ENCODE measurements around the gene LPP.

Gene LPP

GRCh38 chr3:188578576-188579363 is 424.8 kb downstream of the LPP start:
- Mint-ChIP-seq H3K4me1 (ENCODE audit: low read depth) (peaks cover 26% of the 10 kb centered on the region), H3K9me3 (no peaks in the 10 kb centered on the region), H3K27me3 (no peaks in the 10 kb centered on the region), H3K27ac (peak overlapping the region; percentile 68), H3K36me3 (ENCODE audit: low read depth) (peaks cover 23% of the 10 kb centered on the region), H3K4me3 (no peak overlapping the region)
- intact Hi-C loops (cut with micrococcal nuclease) = no loop called here

DNA sequence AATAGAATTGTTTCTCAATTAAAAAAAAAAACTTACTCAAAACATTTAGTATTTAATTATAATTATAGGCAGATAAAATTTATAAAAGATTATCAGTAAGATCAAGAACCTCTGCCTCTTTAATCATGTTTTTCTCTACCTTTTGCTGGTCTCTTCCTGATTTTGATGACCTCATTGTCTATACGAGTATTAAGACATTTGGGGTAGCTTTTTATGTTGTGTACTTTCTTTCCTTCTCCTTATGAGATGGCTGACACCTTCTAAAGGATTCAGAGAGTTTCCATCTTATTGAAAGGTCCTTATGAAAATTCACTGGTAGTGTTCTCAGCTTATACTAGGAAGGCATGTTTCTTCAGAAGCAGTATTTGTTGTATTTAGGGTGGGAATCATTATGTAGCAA is 426.3 kb downstream of the LPP start:
- Mint-ChIP-seq H3K27ac (no peak overlapping the region), H3K4me3 (no peak overlapping the region), H3K27me3 (no peaks in the 10 kb centered on the region), H3K9me3 (no peaks in the 10 kb centered on the region), H3K36me3 (ENCODE audit: low read depth) (peaks cover 16% of the 10 kb centered on the region), H3K4me1 (ENCODE audit: low read depth) (peaks cover 28% of the 10 kb centered on the region)
- intact Hi-C loops (cut with micrococcal nuclease) = no loop called here

DNA sequence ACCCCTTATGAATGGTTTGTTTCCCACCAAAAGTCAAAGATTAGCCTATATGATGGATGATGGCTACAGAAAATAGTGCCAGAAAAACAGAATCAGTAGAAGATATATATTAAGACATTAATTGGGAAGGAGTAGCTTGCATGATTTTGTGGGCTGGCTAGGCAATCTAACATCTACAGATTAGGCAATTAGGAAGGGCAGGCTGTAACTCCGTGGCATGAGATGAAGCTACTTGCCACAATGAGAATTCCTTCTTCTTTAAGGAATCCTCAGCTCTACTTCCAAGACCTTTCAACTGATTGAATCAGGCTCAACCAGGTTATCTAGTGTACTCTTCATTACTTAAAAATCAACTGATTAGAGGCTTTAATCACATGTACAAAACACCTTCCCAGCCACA is 426.7 kb downstream of the LPP start:
- intact Hi-C loops (cut with micrococcal nuclease) = no loop called here
- Mint-ChIP-seq H3K36me3 (ENCODE audit: low read depth) (peaks cover 16% of the 10 kb centered on the region), H3K4me1 (ENCODE audit: low read depth) (peaks cover 32% of the 10 kb centered on the region), H3K27me3 (no peaks in the 10 kb centered on the region), H3K9me3 (no peaks in the 10 kb centered on the region), H3K27ac (no peak overlapping the region), H3K4me3 (no peak overlapping the region)

DNA sequence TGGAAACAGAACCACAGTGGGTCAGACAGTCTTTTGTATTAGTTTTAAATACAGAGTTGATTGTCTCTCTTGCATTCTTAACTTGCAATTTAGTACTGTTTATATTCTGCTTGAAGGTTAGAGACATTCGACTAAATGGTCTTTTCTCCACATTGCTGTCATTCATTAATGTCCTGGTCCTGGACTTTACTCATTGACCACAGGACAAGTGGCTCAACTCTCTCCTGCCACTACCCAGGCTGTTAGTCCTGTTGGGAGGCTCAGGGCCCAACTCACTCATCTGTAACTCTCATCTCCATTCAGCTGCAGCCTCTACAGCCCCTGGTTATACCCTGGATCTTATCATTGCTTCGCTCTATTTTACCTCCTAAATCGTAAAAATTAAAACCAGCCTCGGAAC is 427.4 kb downstream of the LPP start:
- intact Hi-C loops (cut with micrococcal nuclease) = no loop called here
- no peak overlapping the region for H3K4me3 Mint-ChIP-seq

DNA sequence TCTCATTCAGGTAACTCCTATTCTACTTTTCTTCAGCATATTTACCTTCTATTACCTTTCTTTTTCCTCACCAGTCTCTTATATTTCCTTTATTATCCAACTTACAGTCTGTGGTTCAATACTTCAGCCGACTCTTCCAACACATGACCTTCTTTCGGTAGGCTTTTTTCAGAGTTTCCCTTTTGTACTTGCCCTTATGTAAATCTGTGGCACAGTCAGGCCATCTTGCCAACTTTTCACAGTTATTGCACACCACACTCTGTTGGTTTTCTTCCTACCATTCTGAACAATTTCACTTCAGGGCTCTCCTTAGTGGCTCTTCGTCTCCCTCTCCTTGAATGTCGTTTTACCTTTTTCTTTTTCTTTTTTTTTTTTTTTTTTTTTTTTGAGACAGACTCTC is 427.8 kb downstream of the LPP start:
- Mint-ChIP-seq H3K9me3 (no peaks in the 10 kb centered on the region), H3K4me3 (no peak overlapping the region), H3K36me3 (ENCODE audit: low read depth) (peaks cover 6% of the 10 kb centered on the region), H3K27me3 (no peaks in the 10 kb centered on the region), H3K27ac (no peak overlapping the region), H3K4me1 (ENCODE audit: low read depth) (peaks cover 44% of the 10 kb centered on the region)
- intact Hi-C loops (cut with micrococcal nuclease) = no loop called here

More for the DNA sequence above, 427.4 kb downstream of the LPP start:
- Mint-ChIP-seq H3K9me3 (no peaks in the 10 kb centered on the region), H3K27me3 (no peaks in the 10 kb centered on the region), H3K4me1 (ENCODE audit: low read depth) (peaks cover 39% of the 10 kb centered on the region), H3K36me3 (ENCODE audit: low read depth) (peaks cover 9% of the 10 kb centered on the region), H3K27ac (no peak overlapping the region)

DNA sequence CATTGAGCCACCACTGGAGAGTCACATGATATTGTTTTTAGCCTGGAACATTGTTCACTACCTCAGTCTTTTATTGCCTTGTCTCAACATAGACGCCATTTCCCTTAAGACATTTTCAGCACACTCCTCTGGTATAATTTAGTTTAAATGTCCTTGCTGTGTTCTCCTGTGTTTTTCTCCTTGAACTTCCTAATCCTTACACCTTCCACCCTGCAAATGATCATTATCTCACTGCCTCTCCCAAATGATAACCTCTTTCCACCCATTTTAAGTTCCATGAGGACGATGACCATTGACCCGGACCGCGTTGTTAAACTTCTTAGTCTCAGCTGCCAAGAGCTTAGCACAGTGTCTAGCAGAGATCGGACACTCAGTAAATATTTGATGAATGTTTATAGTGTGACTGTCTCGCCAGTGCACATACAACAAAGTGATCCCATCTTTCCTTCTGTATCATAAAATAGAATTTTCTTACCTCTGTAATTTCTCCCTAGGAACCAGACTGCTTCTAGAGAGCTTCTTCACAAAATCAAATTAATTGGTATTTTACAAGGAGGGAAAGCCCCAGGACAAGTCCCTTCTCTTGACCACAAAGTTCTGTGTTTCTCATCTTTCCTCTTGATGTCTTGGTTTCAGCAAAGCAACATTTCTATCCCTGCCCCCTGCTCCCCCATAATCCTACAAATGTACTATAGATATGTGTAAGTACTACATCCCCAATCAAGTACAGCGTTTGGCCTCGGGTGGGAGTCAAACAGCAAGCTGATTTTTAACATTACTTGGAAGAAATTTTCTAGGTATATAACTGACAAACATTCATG is 429.6 kb downstream of the LPP start:
- H3K27ac Mint-ChIP-seq = no peak overlapping the region
- H3K4me1 Mint-ChIP-seq (ENCODE audit: low read depth) = peaks cover 39% of the 10 kb centered on the region
- peak overlapping the region; percentile 14 for H3K4me3 Mint-ChIP-seq
- H3K27me3 Mint-ChIP-seq = no peaks in the 10 kb centered on the region
- H3K9me3 Mint-ChIP-seq = no peaks in the 10 kb centered on the region
- H3K36me3 Mint-ChIP-seq (ENCODE audit: low read depth) = peaks cover 6% of the 10 kb centered on the region
- intact Hi-C loops (cut with micrococcal nuclease) = no loop called here

GRCh38 chr3:188584162-188584529 is 430.2 kb downstream of the LPP start:
- peaks cover 37% of the 10 kb centered on the region for H3K4me1 Mint-ChIP-seq (ENCODE audit: low read depth)
- no peaks in the 10 kb centered on the region for H3K9me3 Mint-ChIP-seq
- H3K4me3 Mint-ChIP-seq = peak overlapping the region; percentile 14
- no peak overlapping the region for H3K27ac Mint-ChIP-seq
- intact Hi-C loops (cut with micrococcal nuclease) = no loop called here
- no peaks in the 10 kb centered on the region for H3K27me3 Mint-ChIP-seq
- peaks cover 2% of the 10 kb centered on the region for H3K36me3 Mint-ChIP-seq (ENCODE audit: low read depth)

GRCh38 chr3:188584958-188585689 is 431.2 kb downstream of the LPP start:
- Mint-ChIP-seq H3K27me3 (no peaks in the 10 kb centered on the region), H3K9me3 (no peaks in the 10 kb centered on the region), H3K4me3 (peak overlapping the region; percentile 61), H3K4me1 (ENCODE audit: low read depth) (peaks cover 41% of the 10 kb centered on the region), H3K36me3 (ENCODE audit: low read depth) (no peaks in the 10 kb centered on the region), H3K27ac (no peak overlapping the region)
- intact Hi-C loops (cut with micrococcal nuclease) = no loop called here

- Mint-ChIP-seq H3K4me1 (ENCODE audit: low read depth) (peaks cover 74% of the 10 kb centered on the region), H3K9me3 (no peaks in the 10 kb centered on the region), H3K36me3 (ENCODE audit: low read depth) (no peaks in the 10 kb centered on the region), H3K4me3 (peak overlapping the region; percentile 9), H3K27ac (peak overlapping the region; percentile 91), H3K27me3 (no peaks in the 10 kb centered on the region)
- intact Hi-C loops (cut with micrococcal nuclease) = loop anchor here (2.0 kb wide), 1 partner anchor 848 kb away; no protein-coding TSS in a partner anchor
Observed at GRCh38 chr3:188589071-188589470, 435.1 kb downstream of the LPP start.

GRCh38 chr3:188589771-188590170 is 435.8 kb downstream of the LPP start:
- Mint-ChIP-seq H3K27ac (peak overlapping the region; percentile 65), H3K4me3 (no peak overlapping the region), H3K9me3 (no peaks in the 10 kb centered on the region), H3K36me3 (ENCODE audit: low read depth) (no peaks in the 10 kb centered on the region), H3K4me1 (ENCODE audit: low read depth) (peaks cover 72% of the 10 kb centered on the region), H3K27me3 (no peaks in the 10 kb centered on the region)
- intact Hi-C loops (cut with micrococcal nuclease) = loop anchor here (2.0 kb wide), 1 partner anchor 849 kb away; no protein-coding TSS in a partner anchor

GRCh38 chr3:188590557-188590956 is 436.6 kb downstream of the LPP start:
- Mint-ChIP-seq H3K4me1 (ENCODE audit: low read depth) (peaks cover 64% of the 10 kb centered on the region), H3K27me3 (no peaks in the 10 kb centered on the region), H3K4me3 (no peak overlapping the region), H3K27ac (peak overlapping the region; percentile 65), H3K36me3 (ENCODE audit: low read depth) (no peaks in the 10 kb centered on the region), H3K9me3 (no peaks in the 10 kb centered on the region)
- intact Hi-C loops (cut with micrococcal nuclease) = no loop called here

DNA sequence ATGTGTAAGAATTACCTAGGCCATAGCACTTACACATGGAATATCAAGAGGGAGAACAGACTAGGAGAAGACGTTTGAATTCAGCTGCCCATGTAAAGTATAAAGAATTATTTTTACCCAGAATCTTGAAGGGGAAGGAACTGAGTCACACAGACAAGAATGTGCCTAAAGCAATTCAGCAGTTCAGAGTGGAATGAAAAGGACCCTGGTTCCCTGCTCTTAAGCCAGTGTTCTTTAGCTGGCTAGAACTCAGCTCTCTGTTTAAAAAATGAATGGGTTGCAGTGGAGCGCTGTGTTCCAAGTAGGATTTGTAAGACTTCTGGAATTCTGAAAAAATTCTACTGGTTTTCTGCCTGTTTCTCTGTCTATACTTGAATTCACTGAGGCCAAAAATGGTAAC is 440.2 kb downstream of the LPP start:
- Mint-ChIP-seq H3K9me3 (no peaks in the 10 kb centered on the region), H3K4me3 (no peak overlapping the region), H3K36me3 (ENCODE audit: low read depth) (no peaks in the 10 kb centered on the region), H3K27ac (peak overlapping the region; percentile 53), H3K4me1 (ENCODE audit: low read depth) (peaks cover 42% of the 10 kb centered on the region), H3K27me3 (no peaks in the 10 kb centered on the region)
- intact Hi-C loops (cut with micrococcal nuclease) = no loop called here

- Mint-ChIP-seq H3K4me3 (no peak overlapping the region), H3K4me1 (ENCODE audit: low read depth) (peaks cover 31% of the 10 kb centered on the region), H3K36me3 (ENCODE audit: low read depth) (no peaks in the 10 kb centered on the region), H3K27me3 (no peaks in the 10 kb centered on the region), H3K9me3 (no peaks in the 10 kb centered on the region), H3K27ac (no peak overlapping the region)
- intact Hi-C loops (cut with micrococcal nuclease) = no loop called here
Observed at GRCh38 chr3:188595890-188596376, 442.0 kb downstream of the LPP start.

DNA sequence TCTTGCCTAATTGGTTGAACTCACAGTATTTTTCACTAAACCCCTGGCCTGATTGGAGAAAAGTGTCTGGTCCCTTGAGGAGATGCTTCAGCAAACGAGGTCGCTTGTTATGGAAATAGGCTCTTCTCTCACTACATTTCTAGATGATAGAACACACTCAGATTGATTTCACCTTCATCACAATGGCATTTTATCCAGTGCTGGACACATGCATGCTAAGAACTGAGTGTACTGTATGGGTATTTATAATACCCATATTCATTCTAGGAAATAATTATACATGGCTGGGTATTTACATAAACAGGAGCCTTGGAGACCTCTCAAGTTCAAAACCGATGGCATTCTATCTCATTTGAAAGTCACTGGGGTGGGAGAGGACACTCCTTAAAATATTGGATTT is 444.9 kb downstream of the LPP start:
- H3K4me1 Mint-ChIP-seq (ENCODE audit: low read depth) = peaks cover 5% of the 10 kb centered on the region
- no peaks in the 10 kb centered on the region for H3K36me3 Mint-ChIP-seq (ENCODE audit: low read depth)
- no peak overlapping the region for H3K4me3 Mint-ChIP-seq
- intact Hi-C loops (cut with micrococcal nuclease) = no loop called here
- H3K27me3 Mint-ChIP-seq = no peaks in the 10 kb centered on the region
- H3K9me3 Mint-ChIP-seq = no peaks in the 10 kb centered on the region
- H3K27ac Mint-ChIP-seq = no peak overlapping the region

All from dendritic cell treated with granulocyte-macrophage colony-stimulating factor and Interleukin-4, amounts not matched to agents 40 ng/mL and 50 ng/mL, for 4 days (primary cell).